Measurements from ENCODE around the gene ATP12A.

ATP12A gene

GRCh38 chr13:24740014-24740890 lies 60.0 kb downstream of the ATP12A start:
- Histone ChIP-seq H3K4me3 (ENCODE audit: low read depth in 1 of 5, low read length in 5 of 5) (no peak overlapping the region), H3K9me3 (ENCODE audit: control insufficient read depth in 5 of 5, low read length in 5 of 5) (no peaks in the 10 kb centered on the region), H3K4me1 (ENCODE audit: control insufficient read depth in 5 of 5, insufficient read depth in 5 of 5, low read length in 5 of 5) (peaks cover 0 to 5% (median 0%) of the 10 kb centered on the region in 5 donors), H3K27ac (ENCODE audit: low read depth, low read length) (no peak overlapping the region), H3K36me3 (ENCODE audit: control insufficient read depth in 5 of 5, insufficient read depth in 5 of 5, low read length in 5 of 5) (no peaks in the 10 kb centered on the region), H3K27me3 (ENCODE audit: control insufficient read depth in 5 of 5, insufficient read depth in 4 of 5, low read length in 5 of 5) (peaks cover 9 to 17% (median 13%) of the 10 kb centered on the region in 5 donors), H3K9ac (ENCODE audit: low read length in 5 of 5) (no peak overlapping the region)

GRCh38 chr13:24741016-24741662 lies 60.9 kb downstream of the ATP12A start:
- peaks cover 0 to 8% (median 1%) of the 10 kb centered on the region in 5 donors for H3K4me1 ChIP-seq (ENCODE audit: control insufficient read depth in 5 of 5, insufficient read depth in 5 of 5, low read length in 5 of 5)
- H3K4me3 ChIP-seq (ENCODE audit: low read depth in 1 of 5, low read length in 5 of 5), result no peak overlapping the region
- H3K36me3 ChIP-seq (ENCODE audit: control insufficient read depth in 5 of 5, insufficient read depth in 5 of 5, low read length in 5 of 5), result no peaks in the 10 kb centered on the region
- H3K9me3 ChIP-seq (ENCODE audit: control insufficient read depth in 5 of 5, low read length in 5 of 5), result no peaks in the 10 kb centered on the region
- H3K9ac ChIP-seq (ENCODE audit: low read length in 5 of 5), result no peak overlapping the region
- H3K27ac ChIP-seq (ENCODE audit: low read depth, low read length), result no peak overlapping the region
- peaks cover 16 to 26% (median 20%) of the 10 kb centered on the region in 5 donors for H3K27me3 ChIP-seq (ENCODE audit: control insufficient read depth in 5 of 5, insufficient read depth in 4 of 5, low read length in 5 of 5)

- peaks cover 21 to 32% (median 23%) of the 10 kb centered on the region in 5 donors for H3K27me3 ChIP-seq (ENCODE audit: control insufficient read depth in 5 of 5, insufficient read depth in 4 of 5, low read length in 5 of 5)
- no peak overlapping the region for H3K9ac ChIP-seq (ENCODE audit: low read length in 5 of 5)
- H3K9me3 ChIP-seq (ENCODE audit: control insufficient read depth in 5 of 5, low read length in 5 of 5), result no peaks in the 10 kb centered on the region
- no peak overlapping the region for H3K27ac ChIP-seq (ENCODE audit: low read depth, low read length)
- H3K36me3 ChIP-seq (ENCODE audit: control insufficient read depth in 5 of 5, insufficient read depth in 5 of 5, low read length in 5 of 5), result no peaks in the 10 kb centered on the region
- H3K4me1 ChIP-seq (ENCODE audit: control insufficient read depth in 5 of 5, insufficient read depth in 5 of 5, low read length in 5 of 5), result peaks cover 0 to 14% (median 6%) of the 10 kb centered on the region in 5 donors
- H3K4me3 ChIP-seq (ENCODE audit: low read depth in 1 of 5, low read length in 5 of 5), result no peak overlapping the region
Measured at GRCh38 chr13:24741791-24742190, 61.6 kb downstream of the ATP12A start.

GRCh38 chr13:24742294-24742693 lies 62.1 kb downstream of the ATP12A start:
- Histone ChIP-seq H3K27me3 (ENCODE audit: control insufficient read depth in 5 of 5, insufficient read depth in 4 of 5, low read length in 5 of 5) (peaks cover 26 to 36% (median 28%) of the 10 kb centered on the region in 5 donors), H3K4me1 (ENCODE audit: control insufficient read depth in 5 of 5, insufficient read depth in 5 of 5, low read length in 5 of 5) (peaks cover 0 to 19% (median 11%) of the 10 kb centered on the region in 5 donors), H3K4me3 (ENCODE audit: low read depth in 1 of 5, low read length in 5 of 5) (no peak overlapping the region), H3K9me3 (ENCODE audit: control insufficient read depth in 5 of 5, low read length in 5 of 5) (no peaks in the 10 kb centered on the region), H3K36me3 (ENCODE audit: control insufficient read depth in 5 of 5, insufficient read depth in 5 of 5, low read length in 5 of 5) (no peaks in the 10 kb centered on the region), H3K9ac (ENCODE audit: low read length in 5 of 5) (no peak overlapping the region), H3K27ac (ENCODE audit: low read depth, low read length) (no peak overlapping the region)

GRCh38 chr13:24742977-24743376 lies 62.8 kb downstream of the ATP12A start:
- Histone ChIP-seq H3K9me3 (ENCODE audit: control insufficient read depth in 5 of 5, low read length in 5 of 5) (no peaks in the 10 kb centered on the region), H3K9ac (ENCODE audit: low read length in 5 of 5) (no peak overlapping the region), H3K27me3 (ENCODE audit: control insufficient read depth in 5 of 5, insufficient read depth in 4 of 5, low read length in 5 of 5) (peaks cover 31 to 43% (median 34%) of the 10 kb centered on the region in 5 donors), H3K4me1 (ENCODE audit: control insufficient read depth in 5 of 5, insufficient read depth in 5 of 5, low read length in 5 of 5) (peaks cover 0 to 25% (median 18%) of the 10 kb centered on the region in 5 donors), H3K36me3 (ENCODE audit: control insufficient read depth in 5 of 5, insufficient read depth in 5 of 5, low read length in 5 of 5) (no peaks in the 10 kb centered on the region), H3K4me3 (ENCODE audit: low read depth in 1 of 5, low read length in 5 of 5) (no peak overlapping the region), H3K27ac (ENCODE audit: low read depth, low read length) (no peak overlapping the region)

GRCh38 chr13:24744247-24744646 lies 64.0 kb downstream of the ATP12A start:
- Histone ChIP-seq H3K4me3 (ENCODE audit: low read depth in 1 of 5, low read length in 5 of 5) (no peak overlapping the region), H3K27me3 (ENCODE audit: control insufficient read depth in 5 of 5, insufficient read depth in 4 of 5, low read length in 5 of 5) (peaks cover 31 to 45% (median 38%) of the 10 kb centered on the region in 5 donors), H3K36me3 (ENCODE audit: control insufficient read depth in 5 of 5, insufficient read depth in 5 of 5, low read length in 5 of 5) (no peaks in the 10 kb centered on the region), H3K27ac (ENCODE audit: low read depth, low read length) (no peak overlapping the region), H3K9me3 (ENCODE audit: control insufficient read depth in 5 of 5, low read length in 5 of 5) (no peaks in the 10 kb centered on the region), H3K9ac (ENCODE audit: low read length in 5 of 5) (no peak overlapping the region), H3K4me1 (ENCODE audit: control insufficient read depth in 5 of 5, insufficient read depth in 5 of 5, low read length in 5 of 5) (peaks cover 0 to 25% (median 20%) of the 10 kb centered on the region in 5 donors)

- Histone ChIP-seq H3K9me3 (ENCODE audit: control insufficient read depth in 5 of 5, low read length in 5 of 5) (no peaks in the 10 kb centered on the region), H3K36me3 (ENCODE audit: control insufficient read depth in 5 of 5, insufficient read depth in 5 of 5, low read length in 5 of 5) (no peaks in the 10 kb centered on the region), H3K4me3 (ENCODE audit: low read depth in 1 of 5, low read length in 5 of 5) (no peak overlapping the region), H3K27ac (ENCODE audit: low read depth, low read length) (no peak overlapping the region), H3K27me3 (ENCODE audit: control insufficient read depth in 5 of 5, insufficient read depth in 4 of 5, low read length in 5 of 5) (peaks cover 31 to 45% (median 38%) of the 10 kb centered on the region in 5 donors), H3K4me1 (ENCODE audit: control insufficient read depth in 5 of 5, insufficient read depth in 5 of 5, low read length in 5 of 5) (peaks cover 0 to 25% (median 20%) of the 10 kb centered on the region in 5 donors), H3K9ac (ENCODE audit: low read length in 5 of 5) (no peak overlapping the region)
Measured at GRCh38 chr13:24745516-24745860, 65.3 kb downstream of the ATP12A start.

- Histone ChIP-seq H3K27ac (ENCODE audit: low read depth, low read length) (no peak overlapping the region), H3K9ac (ENCODE audit: low read length in 5 of 5) (no peak overlapping the region), H3K9me3 (ENCODE audit: control insufficient read depth in 5 of 5, low read length in 5 of 5) (no peaks in the 10 kb centered on the region), H3K36me3 (ENCODE audit: control insufficient read depth in 5 of 5, insufficient read depth in 5 of 5, low read length in 5 of 5) (no peaks in the 10 kb centered on the region), H3K4me1 (ENCODE audit: control insufficient read depth in 5 of 5, insufficient read depth in 5 of 5, low read length in 5 of 5) (peaks cover 0 to 25% (median 20%) of the 10 kb centered on the region in 5 donors), H3K27me3 (ENCODE audit: control insufficient read depth in 5 of 5, insufficient read depth in 4 of 5, low read length in 5 of 5) (peaks cover 31 to 45% (median 38%) of the 10 kb centered on the region in 5 donors), H3K4me3 (ENCODE audit: low read depth in 1 of 5, low read length in 5 of 5) (peak overlapping the region in 1 of 5 donors; percentile 10)
Measured at GRCh38 chr13:24745861-24746617, 65.8 kb downstream of the ATP12A start.

GRCh38 chr13:24746618-24747247 lies 66.5 kb downstream of the ATP12A start:
- H3K4me1 ChIP-seq (ENCODE audit: control insufficient read depth in 5 of 5, insufficient read depth in 5 of 5, low read length in 5 of 5), result peaks cover 0 to 25% (median 20%) of the 10 kb centered on the region in 5 donors
- no peaks in the 10 kb centered on the region for H3K36me3 ChIP-seq (ENCODE audit: control insufficient read depth in 5 of 5, insufficient read depth in 5 of 5, low read length in 5 of 5)
- H3K27ac ChIP-seq (ENCODE audit: low read depth, low read length), result no peak overlapping the region
- no peak overlapping the region for H3K9ac ChIP-seq (ENCODE audit: low read length in 5 of 5)
- H3K9me3 ChIP-seq (ENCODE audit: control insufficient read depth in 5 of 5, low read length in 5 of 5), result no peaks in the 10 kb centered on the region
- H3K27me3 ChIP-seq (ENCODE audit: control insufficient read depth in 5 of 5, insufficient read depth in 4 of 5, low read length in 5 of 5), result peaks cover 31 to 45% (median 38%) of the 10 kb centered on the region in 5 donors
- peak overlapping the region in 1 of 5 donors; percentile 10 for H3K4me3 ChIP-seq (ENCODE audit: low read depth in 1 of 5, low read length in 5 of 5)
